Bronchial epithelial cell (primary cell): ENCODE measurements around the gene UBAC2. TPM values are rescaled to one million over a fixed set of nuclear protein-coding genes. Genes with fewer than 3 reads are reported as not detected.

Experiments
- DNase-seq: peaks from one replicate; pipeline ENCODE4 v3.0.0-alpha.2; 2010; ENCODE audit warnings: low read depth
- FAIRE-seq: peaks from 2 replicates; lab custom pipeline; 2011; peaks lifted over from hg19 to GRCh38; lab: Jason Lieb, UNC
- H3K27me3 ChIP-seq: 2 replicates; pipeline ENCODE4 v1.5.1; 2011; ENCODE audit warnings: low read length; ENCODE audit not compliant: control insufficient read depth, insufficient read depth
- H3K36me3 ChIP-seq: 2 replicates; pipeline ENCODE4 v1.5.1; 2011; ENCODE audit warnings: low read length; ENCODE audit not compliant: control insufficient read depth, insufficient read depth
- H3K4me3 ChIP-seq: 2 replicates; pipeline ENCODE4 v1.5.1; 2011; ENCODE audit warnings: mild to moderate bottlenecking, low read depth, low read length, control low read depth
- CTCF ChIP-seq: IDR thresholded peaks from 2 replicates; pipeline ENCODE4 v1.5.1; 2011; ENCODE audit warnings: mild to moderate bottlenecking, moderate library complexity, low read length, control low read depth, inconsistent platforms; ENCODE audit not compliant: insufficient read depth, severe bottlenecking
- total RNA-seq: library from RNA; depleted of rRNA; stranded (reverse); fragments of >200 nt; gene quantifications from 2 replicates; pipeline ENCODE4 v1.2.1, GENCODE V29; 2014

UBAC2 gene
- total RNA-seq, 1 donor from 2014 or later, result 40.0 TPM

GRCh38 chr13:99299920-99300341 lies 99.3 kb downstream of the UBAC2 start:
- H3K36me3 ChIP-seq, result no peaks in the 10 kb centered on the region
- no peak for TF ChIP-seq CTCF
- DNase-seq (no peak), FAIRE-seq (no peak)
- H3K27me3 ChIP-seq, result no peaks in the 10 kb centered on the region
- H3K4me3 ChIP-seq, result no peak overlapping the region

- DNase-seq, result no peak
- Histone ChIP-seq H3K27me3 (no peaks in the 10 kb centered on the region), H3K4me3 (no peak overlapping the region), H3K36me3 (no peaks in the 10 kb centered on the region)
- no peak for TF ChIP-seq CTCF
- no peak for FAIRE-seq
Observed at GRCh38 chr13:99301056-99301838, 100.6 kb downstream of the UBAC2 start.

GRCh38 chr13:99301913-99302636 lies 101.4 kb downstream of the UBAC2 start:
- Histone ChIP-seq H3K27me3 (no peaks in the 10 kb centered on the region), H3K4me3 (no peak overlapping the region), H3K36me3 (no peaks in the 10 kb centered on the region)
- DNase-seq (no peak), FAIRE-seq (no peak)
- no peak for TF ChIP-seq CTCF

GRCh38 chr13:99302637-99303505 lies 102.2 kb downstream of the UBAC2 start:
- H3K4me3 ChIP-seq, result no peak overlapping the region
- H3K27me3 ChIP-seq, result no peaks in the 10 kb centered on the region
- H3K36me3 ChIP-seq, result no peaks in the 10 kb centered on the region
- no peak for TF ChIP-seq CTCF
- DNase-seq, result no peak
- FAIRE-seq, result no peak

GRCh38 chr13:99303863-99304521 lies 103.3 kb downstream of the UBAC2 start:
- no peak for FAIRE-seq
- Histone ChIP-seq H3K4me3 (no peak overlapping the region), H3K27me3 (no peaks in the 10 kb centered on the region), H3K36me3 (no peaks in the 10 kb centered on the region)
- DNase-seq, result no peak
- no peak for TF ChIP-seq CTCF
